Natural killer cell (primary cell): Measurements from ENCODE around the gene TXN2. TPM values are rescaled to one million over a fixed set of nuclear protein-coding genes. Genes with fewer than 3 reads are reported as not detected.
"Not testable (repeated sequence)": the region's sequence is repeated elsewhere in the genome, so short reads cannot be mapped to it uniquely, and the experiment has no call there.

Experiments used
- ATAC-seq, 3 donors: fragments of 150-1000 bp in 2 of 3; fragments of 200-7000 bp in 1 of 3; cut with Tn5 transposase; 1 replicate in 1 of 3; 2 replicates in 2 of 3; pipeline ENCODE4 v1.10.0; 2021; ENCODE audit warnings: mild to moderate bottlenecking in 2 of 3, moderate library complexity in 2 of 3
- DNase-seq, 2 donors: peaks; one replicate each; pipeline versions ENCODE4 v3.0.0 to v3.0.0-alpha.2; 2013 to 2021; ENCODE audit warnings: mixed read lengths in 1 of 2
- H3K27ac ChIP-seq: one replicate; pipeline ENCODE4 v1.5.1; 2013; ENCODE audit warnings: mild to moderate bottlenecking, low read length
- H3K27me3 ChIP-seq: one replicate; pipeline ENCODE4 v1.6.1; 2013; ENCODE audit warnings: low read length; ENCODE audit not compliant: control insufficient read depth, insufficient read depth
- H3K36me3 ChIP-seq: one replicate; pipeline ENCODE4 v1.6.1; 2013; ENCODE audit warnings: low read length; ENCODE audit not compliant: control insufficient read depth, insufficient read depth
- H3K4me1 ChIP-seq: one replicate; pipeline ENCODE4 v1.6.1; 2013; ENCODE audit warnings: low read length; ENCODE audit not compliant: control insufficient read depth, insufficient read depth
- H3K4me3 ChIP-seq: one replicate; pipeline ENCODE4 v1.5.1; 2013; ENCODE audit warnings: low read length
- H3K9me3 ChIP-seq: one replicate; pipeline ENCODE4 v1.6.1; 2013; ENCODE audit warnings: low read length; ENCODE audit not compliant: control insufficient read depth, insufficient read depth
- H3K27ac Mint-ChIP-seq, 2 donors: one replicate each; pipeline ENCODE4 v1.8.0; 2022; ENCODE audit warnings: mild to moderate bottlenecking in 2 of 2, mixed read lengths in 2 of 2, moderate library complexity in 1 of 2
- H3K27me3 Mint-ChIP-seq, 2 donors: one replicate each; pipeline ENCODE4 v1.8.0; 2022; ENCODE audit warnings: low read depth in 2 of 2, mixed read lengths in 2 of 2
- H3K36me3 Mint-ChIP-seq: one replicate; pipeline ENCODE4 v1.8.0; 2022; ENCODE audit warnings: mixed read lengths
- H3K4me1 Mint-ChIP-seq, 2 donors: one replicate each; pipeline ENCODE4 v1.8.0; 2022; ENCODE audit warnings: mixed read lengths in 2 of 2
- H3K4me3 Mint-ChIP-seq: one replicate; pipeline ENCODE4 v1.8.0; 2022; ENCODE audit warnings: mild to moderate bottlenecking, moderate library complexity, mixed read lengths
- H3K9me3 Mint-ChIP-seq, 2 donors: one replicate each; pipeline ENCODE4 v1.8.0; 2022; ENCODE audit warnings: mixed read lengths in 2 of 2
- CTCF ChIP-seq: fragments of 200-600 bp; IDR thresholded peaks from one replicate; pipeline ENCODE4 v1.8.0; 2022; ENCODE audit warnings: antibody characterized with exemption
- WGBS: methylation state at CpG from one replicate; pipeline ENCODE4 v1.1.7; 2013; ENCODE audit warnings: missing lambda C conversion rate; ENCODE audit not compliant: insufficient coverage; 5-methylcytosine and 5-hydroxymethylcytosine counted together
- intact Hi-C: fragments of 100-400 bp; cut with micrococcal nuclease; formaldehyde crosslinking; loops from one replicate; pipeline ENCODE4 v1.14.2; 2022
- total RNA-seq, 4 donors: library from RNA; stranded (reverse); fragments of 120-200 nt in 1 of 4; gene quantifications; one replicate each; pipeline versions ENCODE4 v1.2.3 to v1.2.4, GENCODE V29; 2013 to 2022

The TXN2 gene
- total RNA-seq, 3 donors from 2014 or later (not counting 1 experiment from before 2014, with no cell fraction given), result 35.5 to 45.4 (median 41.5) TPM

GRCh38 chr22:36454916-36455570, 26.4 kb downstream of the TXN2 start:
- peaks cover 58% of the 10 kb centered on the region for H3K4me1 ChIP-seq
- peak overlapping the region; percentile 80 for H3K4me3 Mint-ChIP-seq
- no peaks in the 10 kb centered on the region for H3K9me3 Mint-ChIP-seq
- no peaks in the 10 kb centered on the region for H3K36me3 Mint-ChIP-seq
- 1% methylated on average over 61 of the region's 61 CpGs for WGBS
- H3K36me3 ChIP-seq, result no peaks in the 10 kb centered on the region
- intact Hi-C loops, result loop anchor here (1.0 to 5.0 kb wide), 5 partner anchors 26 to 126 kb away; partner anchors contain the start of genes MYH9 and TXN2
- no peak for TF ChIP-seq CTCF
- no peaks in the 10 kb centered on the region for H3K27me3 ChIP-seq
- peak overlapping the region; percentile 92 for H3K27ac ChIP-seq
- H3K27me3 Mint-ChIP-seq, result no peaks in the 10 kb centered on the region
- H3K4me1 Mint-ChIP-seq, result peaks cover 37% of the 10 kb centered on the region in 2 donors
- no peaks in the 10 kb centered on the region for H3K9me3 ChIP-seq
- peak; percentile 76 to 85 (median 81) for ATAC-seq
- DNase-seq, result peak; percentile 93 to 98
- peak overlapping the region; percentile 97 to 99 for H3K27ac Mint-ChIP-seq
- H3K4me3 ChIP-seq, result peak overlapping the region; percentile 68

GRCh38 chr22:36453855-36454378, 27.5 kb downstream of the TXN2 start:
- Histone ChIP-seq H3K27ac (peak overlapping the region; percentile 22), H3K4me3 (no peak overlapping the region), H3K36me3 (no peaks in the 10 kb centered on the region), H3K27me3 (no peaks in the 10 kb centered on the region), H3K4me1 (peaks cover 69% of the 10 kb centered on the region), H3K9me3 (no peaks in the 10 kb centered on the region)
- no peak for TF ChIP-seq CTCF
- no peaks in the 10 kb centered on the region for H3K9me3 Mint-ChIP-seq
- peak overlapping the region; percentile 97 to 99 for H3K27ac Mint-ChIP-seq
- DNase-seq (no peak), ATAC-seq (no peak)
- H3K4me3 Mint-ChIP-seq, result peak overlapping the region; percentile 80
- H3K4me1 Mint-ChIP-seq, result peaks cover 40% of the 10 kb centered on the region in 2 donors
- 88% methylated on average over 16 of the region's 16 CpGs for WGBS
- intact Hi-C loops, result loop anchor here (1.0 to 5.0 kb wide), 5 partner anchors 27 to 125 kb away; partner anchors contain the start of genes MYH9 and TXN2
- H3K27me3 Mint-ChIP-seq, result no peaks in the 10 kb centered on the region
- no peaks in the 10 kb centered on the region for H3K36me3 Mint-ChIP-seq

GRCh38 chr22:36452978-36453607, 28.3 kb downstream of the TXN2 start:
- WGBS, result 61% methylated on average over 3 of the region's 5 CpGs
- H3K4me3 ChIP-seq, H3K36me3 Mint-ChIP-seq, H3K27me3 ChIP-seq, H3K36me3 ChIP-seq, H3K9me3 Mint-ChIP-seq, H3K27me3 Mint-ChIP-seq, H3K9me3 ChIP-seq, ATAC-seq: not testable (repeated sequence)
- H3K4me1 ChIP-seq, result peaks cover 77% of the 10 kb centered on the region
- Mint-ChIP-seq H3K4me3 (peak overlapping the region; percentile 76), H3K27ac (peak overlapping the region; percentile 97 to 99), H3K4me1 (peaks cover 45 to 47% of the 10 kb centered on the region in 2 donors)
- intact Hi-C loops, result loop anchor here (5.0 kb wide), 3 partner anchors 46 to 86 kb away; partner anchors contain the start of gene MYH9
- DNase-seq, result peak in 1 of 2 donors; percentile 34
- H3K27ac ChIP-seq, result peak overlapping the region; percentile 64
